A549 (cell line): ENCODE measurements around the gene LSM3.

Experiments
- CEBPB ChIP-seq, 2 experiments: fragments of >200 bp in 1 of 2; sonication (Bioruptor Twin) in 1 of 2; formaldehyde crosslinking in 1 of 2; IDR thresholded peaks; 2 replicates each; pipeline ENCODE4 v1.6.1; 2012 to 2016
- EHMT2 ChIP-seq: fragments of 200-600 bp; sonication (generic); IDR thresholded peaks from 2 replicates; pipeline ENCODE4 v1.6.1; 2016; ENCODE audit warnings: antibody characterized with exemption, low read depth, mild to moderate bottlenecking, moderate library complexity
- ESRRA ChIP-seq: fragments of 150-350 bp; IDR thresholded peaks from 2 replicates; pipeline ENCODE4 v1.6.1; 2014; ENCODE audit warnings: mild to moderate bottlenecking, low read length, borderline replicate concordance
- POLR2A ChIP-seq: IDR thresholded peaks from 2 replicates; pipeline ENCODE4 v1.6.1; 2012; ENCODE audit warnings: mild to moderate bottlenecking, low read length
- RAD21 ChIP-seq, 2 experiments: fragments of >200 bp in 1 of 2; sonication (Bioruptor Twin) in 1 of 2; formaldehyde crosslinking in 1 of 2; IDR thresholded peaks in 1 of 2; conservative IDR thresholded peaks in 1 of 2; 2 replicates in 1 of 2; 3 replicates in 1 of 2; pipeline ENCODE4 v1.6.1; 2012 to 2018; ENCODE audit warnings: inconsistent platforms in 1 of 2
- RCOR1 ChIP-seq: fragments of 150-350 bp; IDR thresholded peaks from 2 replicates; pipeline ENCODE4 v1.6.1; 2014; ENCODE audit warnings: antibody characterized with exemption, low read length, low read depth
- SMC3 ChIP-seq: fragments of >200 bp; sonication (Bioruptor Twin); formaldehyde crosslinking; IDR thresholded peaks from 3 replicates; pipeline ENCODE4 v1.6.1; 2018; ENCODE audit warnings: inconsistent platforms
- TF ChIP-seq, protein P1 (sequence below): fragments of >200 bp; sonication (Bioruptor Twin); formaldehyde crosslinking; IDR thresholded peaks from 3 replicates; pipeline ENCODE4 v1.5.1; 2016
- TF ChIP-seq, protein P2 (sequence below): IDR thresholded peaks from 2 replicates; pipeline ENCODE4 v1.6.1; 2012
- TF ChIP-seq, protein P3 (sequence below): fragments of 200-600 bp; sonication (generic); IDR thresholded peaks from 2 replicates; pipeline ENCODE4 v1.6.1; 2016; ENCODE audit warnings: antibody characterized with exemption, mild to moderate bottlenecking, moderate library complexity
- TF ChIP-seq, protein P4 (sequence below): IDR thresholded peaks from 2 replicates; pipeline ENCODE4 v1.6.1; 2012

DNA sequence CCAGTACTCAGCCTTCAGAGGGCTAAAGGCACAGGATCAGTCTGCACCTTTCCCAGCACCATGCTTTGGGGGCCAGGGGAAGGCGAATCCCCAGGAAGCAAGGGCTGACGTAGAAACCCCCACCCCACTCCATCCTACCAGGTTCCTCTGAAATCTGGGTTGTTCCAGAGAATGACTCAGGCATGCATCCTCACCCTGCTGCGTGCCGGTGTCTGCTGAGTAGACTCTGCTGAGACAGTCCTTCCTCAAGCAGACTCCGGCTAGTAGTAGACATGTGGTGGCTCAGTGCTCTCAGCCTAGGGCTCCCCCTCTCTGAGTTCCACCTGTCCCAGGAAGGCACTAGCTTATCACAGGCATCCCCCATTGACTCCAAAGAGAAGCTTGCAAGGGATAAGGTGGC, 44.7 kb upstream of the LSM3 start:
- TF ChIP-seq, protein P1, sequence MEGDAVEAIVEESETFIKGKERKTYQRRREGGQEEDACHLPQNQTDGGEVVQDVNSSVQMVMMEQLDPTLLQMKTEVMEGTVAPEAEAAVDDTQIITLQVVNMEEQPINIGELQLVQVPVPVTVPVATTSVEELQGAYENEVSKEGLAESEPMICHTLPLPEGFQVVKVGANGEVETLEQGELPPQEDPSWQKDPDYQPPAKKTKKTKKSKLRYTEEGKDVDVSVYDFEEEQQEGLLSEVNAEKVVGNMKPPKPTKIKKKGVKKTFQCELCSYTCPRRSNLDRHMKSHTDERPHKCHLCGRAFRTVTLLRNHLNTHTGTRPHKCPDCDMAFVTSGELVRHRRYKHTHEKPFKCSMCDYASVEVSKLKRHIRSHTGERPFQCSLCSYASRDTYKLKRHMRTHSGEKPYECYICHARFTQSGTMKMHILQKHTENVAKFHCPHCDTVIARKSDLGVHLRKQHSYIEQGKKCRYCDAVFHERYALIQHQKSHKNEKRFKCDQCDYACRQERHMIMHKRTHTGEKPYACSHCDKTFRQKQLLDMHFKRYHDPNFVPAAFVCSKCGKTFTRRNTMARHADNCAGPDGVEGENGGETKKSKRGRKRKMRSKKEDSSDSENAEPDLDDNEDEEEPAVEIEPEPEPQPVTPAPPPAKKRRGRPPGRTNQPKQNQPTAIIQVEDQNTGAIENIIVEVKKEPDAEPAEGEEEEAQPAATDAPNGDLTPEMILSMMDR: no peak
- no peak for TF ChIP-seq POLR2A
- no peak for TF ChIP-seq RCOR1
- TF ChIP-seq, protein P2, sequence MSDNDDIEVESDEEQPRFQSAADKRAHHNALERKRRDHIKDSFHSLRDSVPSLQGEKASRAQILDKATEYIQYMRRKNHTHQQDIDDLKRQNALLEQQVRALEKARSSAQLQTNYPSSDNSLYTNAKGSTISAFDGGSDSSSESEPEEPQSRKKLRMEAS: no peak
- TF ChIP-seq CEBPB (IDR thresholded peaks at IDR 0.05): no peak
- TF ChIP-seq EHMT2: no peak
- no peak for TF ChIP-seq ESRRA
- TF ChIP-seq RAD21 (conservative IDR thresholded peaks at IDR 0.05 in 1 of 2, IDR thresholded peaks at IDR 0.05 in 1 of 2): no peak
- TF ChIP-seq, protein P3, sequence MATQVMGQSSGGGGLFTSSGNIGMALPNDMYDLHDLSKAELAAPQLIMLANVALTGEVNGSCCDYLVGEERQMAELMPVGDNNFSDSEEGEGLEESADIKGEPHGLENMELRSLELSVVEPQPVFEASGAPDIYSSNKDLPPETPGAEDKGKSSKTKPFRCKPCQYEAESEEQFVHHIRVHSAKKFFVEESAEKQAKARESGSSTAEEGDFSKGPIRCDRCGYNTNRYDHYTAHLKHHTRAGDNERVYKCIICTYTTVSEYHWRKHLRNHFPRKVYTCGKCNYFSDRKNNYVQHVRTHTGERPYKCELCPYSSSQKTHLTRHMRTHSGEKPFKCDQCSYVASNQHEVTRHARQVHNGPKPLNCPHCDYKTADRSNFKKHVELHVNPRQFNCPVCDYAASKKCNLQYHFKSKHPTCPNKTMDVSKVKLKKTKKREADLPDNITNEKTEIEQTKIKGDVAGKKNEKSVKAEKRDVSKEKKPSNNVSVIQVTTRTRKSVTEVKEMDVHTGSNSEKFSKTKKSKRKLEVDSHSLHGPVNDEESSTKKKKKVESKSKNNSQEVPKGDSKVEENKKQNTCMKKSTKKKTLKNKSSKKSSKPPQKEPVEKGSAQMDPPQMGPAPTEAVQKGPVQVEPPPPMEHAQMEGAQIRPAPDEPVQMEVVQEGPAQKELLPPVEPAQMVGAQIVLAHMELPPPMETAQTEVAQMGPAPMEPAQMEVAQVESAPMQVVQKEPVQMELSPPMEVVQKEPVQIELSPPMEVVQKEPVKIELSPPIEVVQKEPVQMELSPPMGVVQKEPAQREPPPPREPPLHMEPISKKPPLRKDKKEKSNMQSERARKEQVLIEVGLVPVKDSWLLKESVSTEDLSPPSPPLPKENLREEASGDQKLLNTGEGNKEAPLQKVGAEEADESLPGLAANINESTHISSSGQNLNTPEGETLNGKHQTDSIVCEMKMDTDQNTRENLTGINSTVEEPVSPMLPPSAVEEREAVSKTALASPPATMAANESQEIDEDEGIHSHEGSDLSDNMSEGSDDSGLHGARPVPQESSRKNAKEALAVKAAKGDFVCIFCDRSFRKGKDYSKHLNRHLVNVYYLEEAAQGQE: no peak
- TF ChIP-seq, protein P4, sequence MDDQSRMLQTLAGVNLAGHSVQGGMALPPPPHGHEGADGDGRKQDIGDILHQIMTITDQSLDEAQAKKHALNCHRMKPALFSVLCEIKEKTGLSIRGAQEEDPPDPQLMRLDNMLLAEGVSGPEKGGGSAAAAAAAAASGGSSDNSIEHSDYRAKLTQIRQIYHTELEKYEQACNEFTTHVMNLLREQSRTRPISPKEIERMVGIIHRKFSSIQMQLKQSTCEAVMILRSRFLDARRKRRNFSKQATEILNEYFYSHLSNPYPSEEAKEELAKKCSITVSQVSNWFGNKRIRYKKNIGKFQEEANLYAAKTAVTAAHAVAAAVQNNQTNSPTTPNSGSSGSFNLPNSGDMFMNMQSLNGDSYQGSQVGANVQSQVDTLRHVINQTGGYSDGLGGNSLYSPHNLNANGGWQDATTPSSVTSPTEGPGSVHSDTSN: no peak
- TF ChIP-seq SMC3: no peak
